T-helper 9 cell (primary cell): Measurements from ENCODE around the gene GOLGA2.

Experiments
- DNase-seq: peaks from one replicate; pipeline ENCODE4 v3.0.0-alpha.2; 2020

Gene GOLGA2

DNA sequence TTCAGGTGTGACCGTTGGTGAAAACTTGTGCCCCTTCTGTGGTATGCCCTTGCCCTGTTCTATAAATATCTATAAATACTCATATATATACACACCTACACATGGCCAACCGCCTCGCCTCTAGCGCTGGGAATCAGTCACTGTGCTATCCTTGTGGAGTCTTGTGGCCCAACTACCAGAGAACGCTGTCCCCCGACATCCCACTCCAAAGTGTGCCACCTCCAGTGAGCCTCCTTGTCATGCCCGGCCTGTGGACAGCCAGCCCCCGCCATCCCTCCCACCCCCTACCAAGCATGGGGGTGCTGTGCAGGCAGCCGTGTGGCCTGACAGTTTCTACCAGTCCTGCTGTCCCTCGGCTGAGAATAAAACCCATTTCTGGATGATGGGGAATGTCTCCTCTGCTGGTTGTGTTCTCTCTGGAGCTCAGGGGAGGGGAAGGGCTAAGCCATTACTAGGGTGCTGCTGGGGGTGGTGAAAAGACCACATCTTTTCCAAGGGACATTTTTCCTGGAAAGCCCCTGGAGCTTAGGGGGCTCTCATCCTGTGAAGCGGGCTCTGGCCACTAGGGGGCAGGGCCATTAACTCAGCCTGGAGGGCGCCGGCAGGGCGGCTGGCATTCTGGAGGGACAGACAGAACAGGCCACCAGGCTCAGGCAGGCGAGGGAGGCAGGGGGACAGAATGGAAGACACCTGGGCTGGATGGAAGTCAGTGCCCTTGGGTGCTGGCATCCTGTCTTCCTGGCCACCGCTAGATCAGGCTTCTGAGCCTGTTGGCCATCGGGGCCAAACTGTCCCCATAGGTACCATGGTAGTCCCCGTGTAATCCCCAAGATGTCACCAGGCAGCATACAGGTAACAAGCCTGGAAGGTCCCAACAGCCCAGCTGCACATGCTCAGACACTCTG lies 20.7 kb downstream of the GOLGA2 start:
- DNase-seq: peak; percentile 50

DNA sequence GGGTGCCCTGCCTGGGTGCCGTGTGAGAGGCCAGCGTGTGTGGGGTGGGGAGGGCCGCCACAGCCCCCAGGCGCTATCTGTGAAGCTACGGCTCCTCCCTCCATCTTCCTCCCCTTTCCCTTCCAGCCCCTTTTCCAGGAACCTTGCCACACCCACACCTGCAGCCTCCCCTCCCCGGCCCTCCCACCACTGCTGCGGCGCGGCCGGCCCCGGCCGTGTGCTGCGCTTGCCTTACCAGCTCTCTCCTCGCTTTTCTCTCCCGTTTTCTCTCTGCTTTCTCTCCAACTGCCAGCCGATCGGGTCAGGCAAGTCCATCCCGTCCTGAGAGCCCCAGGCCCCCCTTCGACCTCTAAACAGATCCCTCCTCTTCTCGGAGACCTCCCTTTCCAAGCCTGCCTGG lies 21.4 kb downstream of the GOLGA2 start:
- no peak for DNase-seq

DNA sequence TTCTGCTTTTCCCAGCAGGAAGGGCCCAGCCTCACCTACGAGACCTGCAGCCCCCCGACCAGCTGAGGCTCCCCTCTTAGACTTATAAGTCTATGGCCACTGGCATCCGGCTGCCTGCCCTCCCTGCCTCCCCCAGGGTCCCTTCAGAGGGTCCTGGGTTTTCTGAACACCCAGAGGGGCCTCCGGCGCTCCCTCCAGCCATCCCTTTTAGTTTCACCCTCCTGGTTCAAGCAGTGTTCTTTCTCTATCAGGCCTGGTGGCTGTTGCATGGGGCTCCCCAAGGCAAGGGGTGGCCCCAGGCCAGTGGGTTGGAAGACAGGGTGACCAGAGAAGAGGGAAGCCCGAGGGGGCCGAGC lies 21.8 kb downstream of the GOLGA2 start:
- no peak for DNase-seq

DNA sequence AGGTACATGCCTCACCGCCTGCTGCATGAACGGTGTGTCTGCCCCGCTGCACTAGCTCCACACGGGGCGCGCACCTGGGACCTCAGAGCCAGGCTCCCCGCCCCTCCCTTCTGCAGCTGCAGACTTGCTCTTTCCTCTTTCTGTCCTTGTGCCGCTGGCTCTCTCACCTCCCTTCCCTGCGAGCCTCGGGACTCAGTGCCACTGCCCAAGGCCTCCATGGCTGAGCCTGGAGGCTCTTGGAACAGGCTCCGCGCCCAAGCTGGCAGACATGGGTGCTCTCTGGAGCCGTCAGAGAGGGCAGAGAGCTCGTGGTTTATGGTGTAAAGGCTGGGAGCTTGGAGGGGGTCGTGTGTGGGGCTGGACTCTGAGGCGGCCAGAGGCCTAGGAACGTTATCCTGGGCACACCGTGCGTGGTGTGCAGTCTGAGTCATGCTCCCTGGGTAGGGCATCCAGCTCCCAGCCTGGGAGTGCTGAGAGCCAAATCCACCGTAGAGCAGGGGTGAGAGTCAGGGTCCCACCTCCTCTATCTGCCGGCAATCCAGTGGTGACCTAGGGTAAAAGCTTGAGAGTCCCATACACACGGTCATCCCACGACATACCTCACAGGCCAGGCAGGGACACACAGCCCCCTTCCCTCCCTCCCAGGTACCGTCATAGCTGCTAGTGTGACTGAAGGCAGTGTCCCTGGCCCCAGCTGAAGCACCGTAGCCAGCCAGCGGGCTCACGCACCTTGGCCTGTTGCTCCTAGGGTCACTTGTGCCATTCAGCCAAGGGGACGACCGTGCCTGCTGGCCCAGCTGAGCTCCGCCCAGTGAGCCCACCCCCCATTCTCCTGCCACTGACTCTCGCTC lies 22.4 kb downstream of the GOLGA2 start:
- no peak for DNase-seq

DNA sequence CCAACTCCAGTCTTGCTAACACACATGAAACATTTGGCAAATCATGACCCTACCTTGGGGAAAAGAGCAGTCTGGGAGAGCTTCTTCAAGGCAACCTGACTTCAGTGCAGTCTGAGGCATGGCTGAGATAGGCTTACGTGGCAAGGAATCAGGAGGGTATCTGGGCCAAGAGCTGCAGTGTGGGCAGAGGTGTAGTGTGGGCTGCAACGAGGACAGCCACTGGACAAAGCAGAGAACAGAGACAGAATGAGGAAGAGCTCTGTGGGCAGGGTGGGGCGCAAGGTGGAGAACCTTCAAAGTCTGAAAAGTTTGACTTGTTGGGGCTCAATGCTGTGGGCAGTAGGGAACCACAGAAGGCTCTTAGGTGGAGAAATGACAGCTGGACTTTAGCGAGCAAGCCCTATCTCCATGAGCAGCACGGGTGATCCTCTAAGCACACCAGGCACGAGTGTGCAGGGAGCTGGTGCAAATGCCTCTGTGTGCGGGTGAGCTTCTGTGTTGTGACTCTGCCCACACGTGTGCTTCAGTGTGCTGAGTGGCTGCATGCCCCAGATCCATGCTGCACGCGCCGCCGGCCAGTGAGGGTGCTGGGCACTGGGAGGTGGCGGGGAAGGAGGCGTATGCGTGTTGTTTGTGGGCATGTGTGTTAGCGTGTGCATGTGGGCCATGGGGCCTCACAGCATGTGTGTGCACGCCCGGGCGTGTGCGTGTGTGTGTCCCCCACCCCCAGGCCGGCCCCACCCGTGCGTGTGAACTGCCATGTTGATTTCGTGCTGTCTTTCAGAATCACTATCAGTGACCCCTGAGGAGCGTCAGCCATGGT lies 23.3 kb downstream of the GOLGA2 start:
- no peak for DNase-seq

DNA sequence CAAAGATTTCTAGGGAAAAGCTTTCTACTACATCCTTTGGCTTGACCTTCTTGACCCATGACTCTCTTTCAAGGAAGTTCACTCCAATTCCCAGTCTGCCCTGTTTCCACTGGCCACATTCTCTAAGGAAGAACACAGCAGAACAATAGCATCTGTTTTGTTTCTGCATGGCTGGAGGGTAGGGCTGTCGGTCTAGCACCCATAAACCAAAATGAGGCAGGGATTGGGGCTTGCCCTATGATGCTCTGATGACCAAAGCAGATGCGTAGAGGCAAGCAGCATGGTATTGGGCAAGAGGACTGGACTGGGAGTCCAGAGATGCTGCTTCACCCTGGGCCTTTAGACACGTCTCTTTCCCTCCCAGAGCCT lies 24.1 kb downstream of the GOLGA2 start:
- no peak for DNase-seq

DNA sequence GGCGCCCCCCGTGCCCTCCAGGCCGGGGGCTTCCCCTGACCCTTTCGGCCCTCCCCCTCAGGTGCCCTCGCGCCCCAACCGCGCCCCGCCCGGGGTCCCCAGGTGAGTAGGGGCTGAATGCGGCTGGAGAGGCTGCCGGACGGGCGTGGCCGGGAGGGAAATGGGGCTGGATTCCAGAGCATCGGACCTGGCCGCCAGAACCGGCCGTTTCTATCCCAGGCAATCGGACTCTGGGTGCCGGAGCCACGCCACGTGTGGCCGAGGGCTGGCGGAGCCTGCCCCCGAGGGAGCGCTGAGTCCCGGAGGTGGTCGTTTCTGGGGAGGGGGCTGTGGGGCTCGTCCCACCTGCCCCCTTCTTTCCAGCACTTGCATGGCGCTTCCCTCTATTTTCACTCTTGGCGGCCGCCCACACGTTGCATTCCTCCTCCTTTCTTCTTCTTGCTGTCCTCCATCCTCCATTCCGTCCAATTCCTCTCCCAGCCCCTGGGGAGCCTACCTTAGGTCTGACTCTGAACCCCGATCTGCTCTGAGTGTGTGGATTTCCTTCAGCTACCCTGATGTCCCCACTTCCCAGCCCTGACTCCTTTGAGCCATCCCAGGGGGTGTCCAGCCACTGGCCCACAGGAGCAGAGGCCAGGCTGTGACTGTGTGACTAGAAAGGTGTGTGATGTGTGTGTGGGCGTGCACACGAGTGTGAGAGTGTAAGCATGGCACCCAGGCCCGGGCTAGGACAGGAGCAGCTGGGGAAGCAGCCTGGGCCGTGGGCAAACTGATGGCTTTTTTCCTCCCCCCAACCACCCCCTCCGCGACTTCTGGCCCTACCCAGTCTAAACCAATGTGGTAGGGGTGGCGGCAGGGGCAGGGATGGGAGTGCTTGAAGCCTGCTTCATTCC lies 24.7 kb downstream of the GOLGA2 start:
- no peak for DNase-seq

DNA sequence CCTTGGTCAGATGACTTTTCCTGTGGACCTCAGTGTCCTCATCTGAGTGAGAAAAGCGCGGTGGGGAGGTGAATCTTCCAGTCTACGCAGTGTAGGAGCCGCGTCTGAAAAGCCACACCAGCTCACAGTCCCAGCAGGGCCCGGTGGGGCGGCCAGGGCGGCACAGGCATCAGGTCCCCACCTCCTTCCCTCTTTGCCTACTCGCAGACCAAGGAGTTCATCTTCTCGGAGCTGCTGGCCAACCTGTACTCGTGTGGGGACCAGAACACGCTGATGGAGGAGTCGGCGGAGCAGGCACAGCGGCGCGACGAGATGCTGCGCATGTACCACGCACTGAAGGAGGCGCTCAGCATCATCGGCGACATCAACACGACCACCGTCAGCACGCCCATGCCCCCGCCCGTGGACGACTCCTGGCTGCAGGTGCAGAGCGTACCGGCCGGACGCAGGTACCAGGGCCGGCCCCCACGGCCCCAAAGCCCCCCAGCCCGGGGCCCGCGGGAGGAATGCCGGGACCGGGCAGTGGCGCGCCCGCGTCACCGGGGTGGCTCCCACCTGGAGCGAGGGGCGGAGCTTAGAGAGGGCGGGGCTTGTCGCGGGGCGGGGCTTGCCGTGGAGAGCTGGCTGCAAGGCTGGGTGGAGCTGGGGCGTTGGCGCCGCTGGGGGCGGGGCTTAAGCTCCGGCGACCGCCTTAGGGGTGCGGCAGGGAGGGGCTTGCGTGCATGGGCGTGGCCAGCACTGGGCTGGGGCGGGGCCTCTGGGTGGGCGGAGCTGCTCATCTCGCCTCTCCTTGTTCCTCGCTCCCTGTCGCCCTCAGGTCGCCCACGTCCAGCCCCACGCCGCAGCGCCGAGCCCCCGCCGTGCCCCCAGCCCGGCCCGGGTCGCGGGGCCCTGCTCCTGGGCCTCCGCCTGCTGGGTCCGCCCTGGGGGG lies 25.6 kb downstream of the GOLGA2 start:
- peak; percentile 100 for DNase-seq

DNA sequence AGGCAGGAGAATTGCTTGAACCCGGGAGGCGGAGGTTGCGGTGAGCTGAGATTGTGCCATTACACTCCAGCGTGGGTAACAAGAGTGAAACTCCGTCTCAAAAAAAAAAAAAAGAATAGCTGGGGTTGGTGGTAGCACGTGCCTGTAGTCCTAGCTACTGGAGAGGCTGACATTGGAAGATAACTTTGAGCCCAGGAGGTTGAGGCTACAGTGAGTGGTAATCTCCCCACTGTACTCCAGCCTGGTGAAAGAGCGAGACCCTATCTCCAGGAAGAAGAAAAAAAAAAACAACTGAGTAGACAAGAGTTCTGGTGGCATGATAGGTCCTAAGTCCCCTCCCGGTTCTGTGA lies 26.3 kb downstream of the GOLGA2 start:
- no peak for DNase-seq

DNA sequence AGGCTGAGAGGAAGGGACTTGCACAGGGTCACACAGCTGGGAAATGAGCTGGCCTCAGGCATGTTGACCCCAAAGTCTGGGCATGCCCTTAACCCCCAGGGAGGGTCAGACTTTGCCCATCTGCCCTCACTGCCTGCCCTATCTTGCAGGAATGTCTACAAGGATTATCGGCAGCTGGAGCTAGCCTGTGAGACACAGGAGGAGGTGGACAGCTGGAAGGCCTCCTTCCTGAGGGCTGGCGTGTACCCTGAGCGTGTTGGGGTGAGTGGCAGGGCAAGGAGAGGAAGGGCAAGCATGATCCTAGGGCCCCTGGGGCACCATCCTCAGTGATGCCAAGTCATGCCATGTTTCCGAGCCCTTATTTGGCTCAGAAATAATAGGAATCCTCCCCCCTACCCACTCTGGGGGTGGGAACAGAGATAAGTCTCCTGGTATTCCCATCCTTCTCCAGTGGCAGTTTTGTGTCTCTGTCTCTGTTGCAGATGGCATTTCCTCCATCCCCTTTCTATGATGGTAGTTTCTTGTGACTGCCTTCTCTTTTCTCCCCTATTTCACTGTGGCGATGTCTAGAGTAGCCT lies 28.5 kb downstream of the GOLGA2 start:
- no peak for DNase-seq

DNA sequence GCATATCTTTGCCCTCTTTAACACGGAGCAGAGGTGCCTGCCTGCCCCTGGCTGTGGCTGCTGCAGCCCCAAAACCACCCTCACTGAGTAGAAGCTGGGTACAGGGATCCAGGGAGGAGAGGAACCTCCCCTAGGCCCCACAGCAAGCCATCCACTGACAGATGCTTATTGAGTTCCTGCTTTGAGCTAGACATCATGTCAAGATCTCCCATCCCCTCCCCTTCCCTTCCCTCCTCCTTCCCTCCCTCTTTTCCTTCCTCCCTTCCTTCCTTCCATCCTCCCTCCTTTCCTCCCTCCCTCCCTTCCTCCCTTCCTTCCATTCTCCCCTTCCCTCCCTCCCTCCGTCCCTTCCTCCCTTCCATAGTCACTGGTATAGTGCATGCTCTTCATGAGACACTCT lies 29.3 kb downstream of the GOLGA2 start:
- no peak for DNase-seq

DNA sequence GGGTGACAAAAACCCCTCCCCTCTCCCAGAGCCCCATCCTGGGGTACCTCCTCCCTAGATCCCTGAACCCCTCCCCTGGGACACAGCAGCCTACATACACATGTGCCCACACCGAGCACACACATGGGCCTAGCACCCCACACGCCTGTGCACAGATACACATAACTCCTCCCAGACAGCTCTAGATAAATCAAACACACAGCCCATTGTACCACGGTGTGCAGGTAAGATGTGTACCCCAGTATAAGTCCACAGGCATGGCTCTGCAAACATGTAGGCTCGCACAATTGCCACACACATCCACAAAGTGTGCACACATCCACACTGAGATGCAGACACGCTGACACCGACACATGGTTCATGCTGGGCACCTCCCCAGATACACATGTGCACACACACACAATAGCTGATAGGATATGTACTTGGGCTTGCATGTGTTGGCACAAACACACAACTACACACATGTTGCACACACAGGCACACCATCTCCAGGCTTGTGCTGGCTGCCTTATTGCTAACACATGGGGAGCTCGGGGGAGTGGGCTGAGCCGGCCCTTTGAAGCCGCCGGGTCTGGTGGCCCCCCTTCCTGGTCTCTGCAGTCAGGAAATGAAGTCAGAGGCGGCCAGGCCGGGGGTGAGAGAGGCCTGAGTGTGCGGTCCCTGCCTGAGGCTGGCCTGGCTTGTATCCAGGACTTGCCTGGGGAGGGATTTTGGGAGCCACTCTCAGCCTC lies 30.2 kb downstream of the GOLGA2 start:
- no peak for DNase-seq

DNA sequence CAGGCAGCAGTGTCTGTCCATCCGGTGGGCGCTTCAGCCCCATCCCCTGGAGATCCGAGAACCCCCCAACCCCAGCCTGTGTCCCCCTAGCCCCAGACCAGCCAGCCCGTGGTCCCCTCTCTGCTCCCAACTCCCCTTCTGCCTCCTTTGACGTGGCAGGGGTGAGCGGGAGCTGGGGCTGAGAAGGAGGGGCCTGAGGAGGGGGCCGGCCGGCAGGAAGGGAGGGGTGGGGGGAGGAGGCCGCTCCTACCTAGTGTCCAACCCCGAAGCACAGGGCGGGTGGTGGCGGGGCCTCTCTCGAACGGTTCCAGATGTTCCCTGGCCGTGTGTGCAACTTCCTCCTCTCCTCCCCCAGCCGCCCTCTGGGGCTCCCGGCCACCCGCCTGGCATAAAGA lies 31.0 kb downstream of the GOLGA2 start:
- DNase-seq: no peak

DNA sequence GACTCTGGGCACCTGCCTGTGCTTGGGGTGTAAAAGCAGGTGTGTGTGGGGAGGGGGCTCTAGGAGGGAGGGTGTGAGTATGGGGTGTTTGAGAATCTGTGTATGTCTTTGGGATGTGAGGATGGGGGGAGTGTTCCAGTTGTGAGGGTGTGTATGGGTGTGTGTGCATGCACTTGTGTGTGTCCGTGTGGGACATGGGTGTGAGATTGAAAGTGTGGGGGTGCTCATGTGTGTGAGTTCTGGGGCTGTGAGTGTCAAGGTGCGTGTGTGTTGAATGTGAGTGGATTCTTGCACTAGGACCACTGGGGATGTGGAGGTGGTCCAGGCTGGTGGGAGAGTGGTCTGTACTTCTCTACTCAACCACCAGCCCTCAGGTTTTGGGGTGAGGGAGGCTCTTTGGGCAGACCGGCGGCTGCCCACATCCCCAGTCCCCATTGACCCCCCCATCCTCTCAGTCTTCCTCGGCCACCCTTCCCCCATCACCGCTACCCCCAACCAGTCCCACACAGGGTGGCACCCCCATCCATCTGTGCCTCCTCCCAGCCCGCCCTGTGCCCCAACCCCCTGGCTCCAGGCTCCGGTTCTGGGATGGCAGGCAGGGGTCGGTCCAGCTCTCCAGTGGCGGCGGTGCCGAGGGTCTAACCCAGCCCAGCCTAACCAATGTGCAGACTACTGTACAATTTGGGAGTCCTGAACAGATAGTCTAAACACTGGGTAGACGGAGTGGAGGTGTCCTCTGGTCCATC lies 31.5 kb downstream of the GOLGA2 start:
- no peak for DNase-seq

DNA sequence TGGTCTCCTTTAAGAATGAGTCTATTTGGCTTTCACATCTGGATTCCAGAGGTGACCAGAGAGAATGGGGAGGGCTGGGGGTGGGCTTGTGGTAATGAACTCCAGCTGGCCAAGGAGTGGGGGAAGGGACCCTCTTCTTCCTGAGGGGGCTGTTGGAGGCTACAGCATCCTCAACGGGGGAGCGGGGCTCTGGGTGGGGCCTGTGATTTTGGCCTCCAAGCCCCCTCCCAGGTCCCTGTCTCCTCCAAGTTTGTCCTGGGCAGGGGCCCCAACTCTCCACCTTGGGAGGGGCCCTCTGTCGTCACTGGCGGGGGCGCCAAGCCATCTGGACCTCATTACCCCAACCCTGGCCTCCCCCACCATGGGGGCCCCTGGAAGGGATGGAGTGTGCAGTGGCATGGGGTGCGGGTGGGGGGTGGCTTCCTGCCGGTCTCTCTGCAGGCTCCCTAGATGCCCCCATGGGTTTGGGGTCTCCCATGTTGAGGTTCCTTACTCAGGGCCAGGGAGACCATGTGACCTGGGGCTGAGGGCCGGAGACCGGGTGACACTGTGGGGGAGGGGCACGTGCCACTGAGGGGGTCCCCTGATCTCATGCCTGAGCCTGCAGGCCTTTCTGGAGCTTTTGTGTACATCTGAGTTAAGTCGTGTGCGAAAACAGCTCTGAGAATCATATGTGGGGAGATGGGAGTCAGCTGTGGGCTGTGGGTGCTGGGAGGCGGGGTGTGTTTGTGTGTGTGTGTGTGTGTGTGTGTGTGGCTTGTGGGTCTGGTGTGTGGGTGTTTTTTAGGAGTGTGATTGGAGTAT lies 32.4 kb downstream of the GOLGA2 start:
- no peak for DNase-seq

DNA sequence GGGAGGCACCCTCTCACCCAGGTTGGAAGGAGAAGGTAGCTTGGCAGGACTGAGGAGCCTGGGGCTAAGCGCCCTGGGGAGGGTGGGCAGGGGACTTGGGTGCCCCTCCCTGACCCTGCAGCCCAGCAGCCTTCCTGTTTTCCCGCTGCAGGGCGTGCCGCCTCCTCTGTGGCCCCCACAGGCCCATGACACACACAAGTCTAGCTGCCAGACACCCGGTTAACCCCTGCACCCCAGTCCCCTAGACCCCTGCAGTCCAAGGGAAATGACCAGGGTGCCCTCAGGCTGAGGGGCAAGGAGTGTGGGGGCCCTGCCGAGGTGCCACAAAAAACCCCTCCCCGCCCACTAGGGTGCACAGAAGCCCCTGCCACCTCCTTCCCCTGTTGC lies 33.0 kb downstream of the GOLGA2 start:
- no peak for DNase-seq

DNA sequence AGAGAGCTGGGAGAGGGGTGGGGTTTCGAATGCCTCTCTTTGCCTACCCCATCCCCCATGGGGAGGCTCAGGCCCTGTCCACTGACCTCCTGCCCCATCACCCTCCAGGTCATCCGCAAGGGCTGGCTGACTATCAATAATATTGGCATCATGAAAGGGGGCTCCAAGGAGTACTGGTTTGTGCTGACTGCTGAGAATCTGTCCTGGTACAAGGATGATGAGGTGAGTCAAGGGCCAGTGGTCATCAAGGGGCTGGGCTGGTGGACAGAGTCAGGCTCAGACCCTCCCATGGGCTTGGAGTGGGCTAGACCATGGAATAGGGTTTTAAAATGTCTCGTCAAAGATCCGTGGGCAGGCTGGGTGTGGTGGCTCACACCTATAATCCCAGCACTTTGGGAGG lies 33.7 kb downstream of the GOLGA2 start:
- DNase-seq: no peak

DNA sequence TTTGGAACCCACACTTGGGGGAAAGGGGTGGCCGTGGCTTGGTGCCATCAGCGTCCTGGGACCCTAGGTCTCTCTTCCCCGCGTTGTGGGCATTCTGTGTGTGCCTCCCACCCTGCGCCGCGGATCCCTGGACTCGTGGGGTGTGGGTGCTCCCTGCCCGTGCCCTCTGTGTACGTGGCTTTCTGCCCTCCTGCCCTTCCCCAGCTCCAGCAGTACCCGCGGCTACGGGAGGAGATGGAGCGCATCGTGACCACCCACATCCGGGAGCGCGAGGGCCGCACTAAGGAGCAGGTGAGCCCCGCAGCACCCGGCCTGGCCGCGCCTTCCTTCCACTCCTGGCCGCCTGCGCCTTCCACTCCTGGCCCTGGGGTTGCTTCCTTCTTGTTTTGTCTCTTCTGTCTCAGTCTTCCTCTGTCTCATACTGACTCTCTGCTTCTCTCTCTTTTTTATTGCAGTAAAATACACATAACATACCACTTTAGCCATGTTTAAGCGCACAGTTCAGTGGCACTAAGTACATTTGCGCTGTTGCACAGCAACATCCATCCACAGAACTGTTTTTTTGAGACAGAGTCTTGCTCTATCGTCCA lies 41.9 kb downstream of the GOLGA2 start:
- DNase-seq: no peak
